CD4-positive, alpha-beta T cell (primary cell): ENCODE measurements around the gene TOP2B. TPM values are rescaled to one million over a fixed set of nuclear protein-coding genes. Genes with fewer than 3 reads are reported as not detected.

Experiments
- ATAC-seq: fragments of 200-7000 bp; cut with Tn5 transposase; one replicate; pipeline ENCODE4 v1.10.0; 2022; ENCODE audit warnings: mild to moderate bottlenecking; ENCODE audit not compliant: poor library complexity
- CTCF ChIA-PET: fragments of 350-600 bp; sonication (Branson Sonifier 250); formaldehyde crosslinking; loops from one replicate; lab custom pipeline; 2021; ENCODE audit warnings: antibody characterized with exemption, inconsistent platforms; lab: Charles Lee
- POLR2A ChIA-PET: fragments of 350-600 bp; sonication (Branson Sonifier 250); formaldehyde crosslinking; loops from one replicate; lab custom pipeline; 2021; ENCODE audit warnings: antibody characterized with exemption, inconsistent platforms; lab: Charles Lee
- DNase-seq, 14 experiments: peaks; one replicate each; pipeline ENCODE4 v3.0.0-alpha.2; 2013 to 2020; ENCODE audit warnings: mixed read lengths in 2 of 14
- H3K27ac ChIP-seq, 2 donors: one replicate each; pipeline versions ENCODE4 v1.5.1 to v1.7.0; 2013; ENCODE audit warnings: low read length in 2 of 2, low read depth in 1 of 2, mild to moderate bottlenecking in 1 of 2
- H3K27me3 ChIP-seq, 2 experiments: 1 replicate in 1 of 2; 2 replicates in 1 of 2; pipeline versions ENCODE4 v1.6.1 to v1.7.0; 2013; ENCODE audit warnings: low read length in 2 of 2, control low read depth in 1 of 2, mild to moderate bottlenecking in 1 of 2, moderate library complexity in 1 of 2; ENCODE audit not compliant: insufficient read depth in 2 of 2, control insufficient read depth in 1 of 2
- H3K36me3 ChIP-seq: one replicate; pipeline ENCODE4 v1.6.1; 2013; ENCODE audit warnings: low read length, control low read depth; ENCODE audit not compliant: insufficient read depth
- H3K4me1 ChIP-seq: one replicate; pipeline ENCODE4 v1.6.1; 2013; ENCODE audit warnings: low read length, control low read depth; ENCODE audit not compliant: insufficient read depth
- H3K4me3 ChIP-seq: one replicate; pipeline ENCODE4 v1.5.1; 2013; ENCODE audit warnings: mild to moderate bottlenecking, low read length, moderate library complexity
- H3K9me3 ChIP-seq, 2 experiments: 1 replicate in 1 of 2; 2 replicates in 1 of 2; pipeline versions ENCODE4 v1.6.1 to v1.7.0; 2013; ENCODE audit warnings: low read length in 2 of 2, mild to moderate bottlenecking in 2 of 2, control low read depth in 1 of 2, moderate library complexity in 1 of 2; ENCODE audit not compliant: control insufficient read depth in 1 of 2, insufficient read depth in 1 of 2
- H3K27ac Mint-ChIP-seq: one replicate; pipeline ENCODE4 v1.8.0; 2020; ENCODE audit warnings: mixed read lengths
- H3K27me3 Mint-ChIP-seq: one replicate; pipeline ENCODE4 v1.8.0; 2021; ENCODE audit warnings: mixed read lengths
- H3K36me3 Mint-ChIP-seq: one replicate; pipeline ENCODE4 v1.8.0; 2021; ENCODE audit warnings: low read depth, mixed read lengths
- H3K4me1 Mint-ChIP-seq: one replicate; pipeline ENCODE4 v1.8.0; 2021; ENCODE audit warnings: low read depth, mixed read lengths
- H3K4me3 Mint-ChIP-seq: one replicate; pipeline ENCODE4 v1.8.0; 2020; ENCODE audit warnings: mild to moderate bottlenecking, mixed read lengths
- H3K9me3 Mint-ChIP-seq: one replicate; pipeline ENCODE4 v1.8.0; 2020; ENCODE audit warnings: mixed read lengths
- intact Hi-C, 2 experiments: fragments of 100-400 bp; cut with DNase I in 1 of 2; cut with micrococcal nuclease in 1 of 2; formaldehyde crosslinking; loops; one replicate each; pipeline versions ENCODE4 v1.15.1 to v1.9.0; 2023 to 2025; cut with DNase I, micrococcal nuclease
- total RNA-seq, 174 experiments: library from RNA in 2 of 174; stranded (reverse) in 2 of 174; gene quantifications; one replicate each; pipeline ENCODE4 v1.2.3 and lab custom pipeline; 2021 to 2026
- TF ChIP-seq, protein P1 (sequence below): fragments of 200-600 bp; IDR thresholded peaks from one replicate; pipeline ENCODE4 v1.8.0; 2022; ENCODE audit warnings: antibody characterized with exemption, mild to moderate bottlenecking

Gene TOP2B
- total RNA-seq, 2 experiments from 2014 or later, result 79.7 to 80.4 TPM

DNA sequence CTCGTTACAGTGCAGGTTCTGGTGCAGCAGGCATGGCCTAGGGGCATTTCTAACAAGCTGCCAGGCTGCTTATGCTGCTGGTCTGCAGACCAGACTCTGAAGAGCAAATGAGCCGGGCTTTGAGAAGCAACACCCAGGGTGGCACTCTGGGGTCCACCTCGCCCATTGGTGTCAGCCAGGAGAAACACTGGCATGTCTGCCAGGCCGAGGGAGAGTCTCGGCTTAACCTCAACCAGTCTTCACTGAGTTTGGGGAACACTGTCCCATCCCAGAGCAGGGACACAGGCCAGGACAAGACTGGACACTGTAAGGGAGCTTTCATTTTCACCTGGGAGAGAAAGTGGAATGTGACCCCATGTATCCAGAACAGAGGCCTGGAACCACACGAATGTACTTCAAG, 93.4 kb downstream of the TOP2B start:
- Histone ChIP-seq H3K4me3 (no peak overlapping the region), H3K9me3 (no peaks in the 10 kb centered on the region), H3K27me3 (no peaks in the 10 kb centered on the region), H3K36me3 (no peaks in the 10 kb centered on the region), H3K27ac (no peak overlapping the region), H3K4me1 (no peaks in the 10 kb centered on the region)
- H3K4me1 Mint-ChIP-seq, result no peaks in the 10 kb centered on the region
- DNase-seq, result no peak
- no peaks in the 10 kb centered on the region for H3K36me3 Mint-ChIP-seq
- TF ChIP-seq, protein P1, sequence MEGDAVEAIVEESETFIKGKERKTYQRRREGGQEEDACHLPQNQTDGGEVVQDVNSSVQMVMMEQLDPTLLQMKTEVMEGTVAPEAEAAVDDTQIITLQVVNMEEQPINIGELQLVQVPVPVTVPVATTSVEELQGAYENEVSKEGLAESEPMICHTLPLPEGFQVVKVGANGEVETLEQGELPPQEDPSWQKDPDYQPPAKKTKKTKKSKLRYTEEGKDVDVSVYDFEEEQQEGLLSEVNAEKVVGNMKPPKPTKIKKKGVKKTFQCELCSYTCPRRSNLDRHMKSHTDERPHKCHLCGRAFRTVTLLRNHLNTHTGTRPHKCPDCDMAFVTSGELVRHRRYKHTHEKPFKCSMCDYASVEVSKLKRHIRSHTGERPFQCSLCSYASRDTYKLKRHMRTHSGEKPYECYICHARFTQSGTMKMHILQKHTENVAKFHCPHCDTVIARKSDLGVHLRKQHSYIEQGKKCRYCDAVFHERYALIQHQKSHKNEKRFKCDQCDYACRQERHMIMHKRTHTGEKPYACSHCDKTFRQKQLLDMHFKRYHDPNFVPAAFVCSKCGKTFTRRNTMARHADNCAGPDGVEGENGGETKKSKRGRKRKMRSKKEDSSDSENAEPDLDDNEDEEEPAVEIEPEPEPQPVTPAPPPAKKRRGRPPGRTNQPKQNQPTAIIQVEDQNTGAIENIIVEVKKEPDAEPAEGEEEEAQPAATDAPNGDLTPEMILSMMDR, result no peak
- H3K9me3 Mint-ChIP-seq, result no peaks in the 10 kb centered on the region
- H3K27ac Mint-ChIP-seq, result no peak overlapping the region
- intact Hi-C loops, result no loop called here
- ATAC-seq, result no peak
- H3K4me3 Mint-ChIP-seq, result no peak overlapping the region
- ChIA-PET POLR2A (interaction anchor here (0.6 kb wide), 1 partner anchor 546 kb away, joined by 3 read pairs; no protein-coding TSS in a partner anchor), CTCF (no interaction called here)
- H3K27me3 Mint-ChIP-seq, result no peaks in the 10 kb centered on the region

DNA sequence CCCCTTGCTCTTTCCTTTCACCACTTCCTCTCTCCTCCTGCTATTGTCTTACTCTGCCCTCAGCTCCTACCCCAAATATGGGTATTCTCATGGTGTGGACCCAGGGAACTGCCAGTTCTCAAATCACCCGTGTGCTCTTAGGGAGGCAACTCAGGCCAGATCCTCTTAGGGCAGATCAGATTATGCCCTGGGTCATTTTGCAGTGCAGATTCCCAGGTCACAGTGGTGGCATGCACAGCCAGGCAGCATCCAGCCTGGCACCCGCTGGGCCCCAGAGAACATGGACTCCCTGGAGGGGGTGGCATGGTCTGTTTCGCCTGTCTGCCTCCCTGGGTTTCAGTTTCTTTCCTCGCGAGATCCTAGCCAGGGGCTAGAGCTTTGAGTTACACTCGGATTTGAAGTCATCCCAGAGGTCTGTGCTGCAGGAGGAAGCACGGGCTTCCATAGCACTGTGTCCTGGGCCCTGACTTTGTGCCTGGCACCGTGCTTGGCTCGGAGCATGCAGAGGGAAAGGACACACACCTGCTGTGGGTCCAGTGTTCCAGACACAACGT, 96.1 kb downstream of the TOP2B start:
- intact Hi-C loops, result no loop called here
- TF ChIP-seq, protein P1, result no peak
- no peak for ATAC-seq
- Mint-ChIP-seq H3K27me3 (no peaks in the 10 kb centered on the region), H3K4me1 (no peaks in the 10 kb centered on the region), H3K9me3 (no peaks in the 10 kb centered on the region), H3K4me3 (no peak overlapping the region), H3K36me3 (no peaks in the 10 kb centered on the region), H3K27ac (no peak overlapping the region)
- ChIA-PET CTCF (no interaction called here), POLR2A (no interaction called here)
- Histone ChIP-seq H3K27me3 (no peaks in the 10 kb centered on the region), H3K27ac (no peak overlapping the region), H3K36me3 (no peaks in the 10 kb centered on the region), H3K4me1 (no peaks in the 10 kb centered on the region), H3K4me3 (no peak overlapping the region), H3K9me3 (no peaks in the 10 kb centered on the region)
- no peak for DNase-seq

DNA sequence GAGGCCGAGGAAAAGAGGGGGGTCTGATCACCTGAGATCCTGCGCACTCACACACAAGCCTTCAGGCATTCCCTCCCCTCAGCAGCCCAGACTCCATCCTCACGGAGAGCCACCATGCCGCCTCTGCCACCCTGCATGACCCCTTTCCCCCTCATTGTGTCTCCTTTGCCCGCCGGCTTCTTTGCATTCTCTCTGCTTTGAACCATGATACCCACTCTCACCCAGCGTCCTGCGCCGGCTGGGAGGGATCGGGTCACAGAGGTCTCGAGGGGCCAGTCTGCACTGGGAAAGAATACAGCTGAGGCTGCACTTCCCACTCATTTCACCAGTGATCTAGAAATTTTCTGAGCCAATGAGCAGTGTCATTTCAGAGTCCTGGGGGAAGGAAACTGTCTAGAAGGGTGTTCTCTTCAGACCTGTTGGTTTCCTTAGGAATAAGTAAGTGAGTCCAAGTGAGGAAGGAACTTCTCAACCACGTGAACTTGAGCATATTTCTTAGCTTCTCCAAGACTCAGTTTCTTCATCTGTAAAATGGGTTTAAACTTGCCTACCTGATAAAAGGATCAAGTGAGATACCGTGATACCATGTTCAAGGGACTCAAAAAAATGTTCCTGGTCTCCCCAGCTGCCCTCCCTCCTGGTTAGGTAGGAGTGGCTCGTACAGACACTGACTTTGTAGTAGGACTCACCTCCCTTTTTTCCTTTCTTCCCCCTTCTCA, 96.7 kb downstream of the TOP2B start:
- intact Hi-C loops, result no loop called here
- H3K36me3 Mint-ChIP-seq, result no peaks in the 10 kb centered on the region
- H3K4me3 Mint-ChIP-seq, result no peak overlapping the region
- Histone ChIP-seq H3K36me3 (no peaks in the 10 kb centered on the region), H3K9me3 (no peaks in the 10 kb centered on the region), H3K4me3 (no peak overlapping the region), H3K4me1 (no peaks in the 10 kb centered on the region), H3K27me3 (no peaks in the 10 kb centered on the region), H3K27ac (no peak overlapping the region)
- ATAC-seq (no peak), DNase-seq (no peak)
- ChIA-PET CTCF (no interaction called here), POLR2A (no interaction called here)
- H3K4me1 Mint-ChIP-seq, result no peaks in the 10 kb centered on the region
- no peak overlapping the region for H3K27ac Mint-ChIP-seq
- no peaks in the 10 kb centered on the region for H3K9me3 Mint-ChIP-seq
- TF ChIP-seq, protein P1, result no peak
- peaks cover 4% of the 10 kb centered on the region for H3K27me3 Mint-ChIP-seq
